Fibroblast of skin of left biceps (primary cell): Measurements from ENCODE around the gene CHST1.

ENCODE experiments used
- DNase-seq, 2 experiments: peaks; one replicate each; pipeline ENCODE4 v3.0.0-alpha.2; 2013; ENCODE audit warnings: low read depth in 2 of 2

The CHST1 gene

GRCh38 chr11:45665206-45665932 is at the start of gene CHST1:
Gene CHST1 (minus strand): TSS chr11:45665622. CDS start chr11:45650923, 14,699 bp downstream.
- no peak for DNase-seq

GRCh38 chr11:45713573-45713972 is 48.2 kb upstream of the CHST1 start:
- no peak for DNase-seq

- no peak for DNase-seq
Measured at GRCh38 chr11:45710561-45710960, 45.1 kb upstream of the CHST1 start.

- no peak for DNase-seq
Measured at GRCh38 chr11:45708887-45709663, 43.7 kb upstream of the CHST1 start.

GRCh38 chr11:45704635-45705034 is 39.2 kb upstream of the CHST1 start:
- DNase-seq: no peak

GRCh38 chr11:45704133-45704532 is 38.7 kb upstream of the CHST1 start:
- no peak for DNase-seq

- DNase-seq: no peak
Measured at GRCh38 chr11:45702511-45702910, 37.1 kb upstream of the CHST1 start.

- DNase-seq: no peak
Measured at GRCh38 chr11:45698777-45699497, 33.5 kb upstream of the CHST1 start.

GRCh38 chr11:45692808-45693453 is 27.5 kb upstream of the CHST1 start:
- DNase-seq: no peak

GRCh38 chr11:45688472-45689033 is 23.1 kb upstream of the CHST1 start:
- no peak for DNase-seq

- DNase-seq: no peak
Measured at GRCh38 chr11:45687836-45688235, 22.4 kb upstream of the CHST1 start.

- DNase-seq: no peak
Measured at GRCh38 chr11:45685964-45686537, 20.6 kb upstream of the CHST1 start.

GRCh38 chr11:45684440-45684839 is 19.0 kb upstream of the CHST1 start:
- no peak for DNase-seq

GRCh38 chr11:45683271-45684058 is 18.0 kb upstream of the CHST1 start:
- no peak for DNase-seq

- no peak for DNase-seq
Measured at GRCh38 chr11:45679806-45680205, 14.4 kb upstream of the CHST1 start.

- no peak for DNase-seq
Measured at GRCh38 chr11:45678976-45679375, 13.6 kb upstream of the CHST1 start.

GRCh38 chr11:45677770-45678512 is 12.5 kb upstream of the CHST1 start:
- DNase-seq: no peak

GRCh38 chr11:45676522-45677095 is 11.2 kb upstream of the CHST1 start:
- DNase-seq: no peak

- no peak for DNase-seq
Measured at GRCh38 chr11:45675646-45676045, 10.2 kb upstream of the CHST1 start.
